HepG2 (cell line): ENCODE data around the gene CD86.

Experiments
- CTCF ChIP-seq: sonication (generic); formaldehyde crosslinking; IDR thresholded peaks from 2 replicates; pipeline ENCODE4 v1.5.0; 2020; ENCODE audit warnings: mild to moderate bottlenecking, missing genetic modification reagents, moderate library complexity
- FOXM1 ChIP-seq: sonication (generic); formaldehyde crosslinking; IDR thresholded peaks from 2 replicates; pipeline ENCODE4 v1.5.0; 2020; ENCODE audit warnings: missing genetic modification reagents
- JUND ChIP-seq: sonication (generic); formaldehyde crosslinking; IDR thresholded peaks from 2 replicates; pipeline ENCODE4 v1.8.0; 2022; ENCODE audit warnings: mild to moderate bottlenecking, missing genetic modification reagents
- MXD4 ChIP-seq: IDR thresholded peaks from 2 replicates; pipeline ENCODE4 v1.6.1; 2016; ENCODE audit warnings: mild to moderate bottlenecking, missing biosample characterization, missing genetic modification reagents
- SP140L ChIP-seq: sonication (generic); formaldehyde crosslinking; IDR thresholded peaks from 2 replicates; pipeline ENCODE4 v1.4.0; 2020; ENCODE audit warnings: missing genetic modification reagents, borderline replicate concordance
- SRF ChIP-seq: IDR thresholded peaks from 2 replicates; pipeline ENCODE4 v1.6.1; 2011; ENCODE audit warnings: mild to moderate bottlenecking, low read depth, low read length, moderate library complexity

GRCh38 chr3:122112754-122113153 lies 57.6 kb downstream of the CD86 start:
- TF ChIP-seq CTCF = 0 out of 2 replicates have a peak, but pooled peaks have one; percentile 10
- TF ChIP-seq FOXM1 (CRISPR knock-in tag) = no peak
- no peak for TF ChIP-seq SRF
- TF ChIP-seq SP140L (CRISPR knock-in tag) = no peak
- no peak for TF ChIP-seq JUND
- TF ChIP-seq MXD4 (CRISPR knock-in tag) = no peak
